NCI-H2196 treated with DMSO at 0.1 percent for 48 hours (cell line): ENCODE measurements around the gene PI4K2B.
"Not testable (repeated sequence)": the region's sequence is repeated elsewhere in the genome, so short reads cannot be mapped to it uniquely, and the experiment has no call there.

ENCODE experiments used
- DNase-seq: peaks from one replicate; lab custom pipeline; 2025; ENCODE audit not compliant: unreplicated experiment; lab: John Stamatoyannopoulos, UW

Gene PI4K2B

GRCh38 chr4:25302626-25303025 lies 68.8 kb downstream of the PI4K2B start:
- DNase-seq: no peak

GRCh38 chr4:25303578-25303977 lies 69.7 kb downstream of the PI4K2B start:
- DNase-seq: no peak

- DNase-seq: no peak
Measured at GRCh38 chr4:25306518-25307057, 72.8 kb downstream of the PI4K2B start.

GRCh38 chr4:25307596-25307995 lies 73.8 kb downstream of the PI4K2B start:
- DNase-seq: no peak

- no peak for DNase-seq
Measured at GRCh38 chr4:25308306-25308705, 74.5 kb downstream of the PI4K2B start.

- no peak for DNase-seq
Measured at GRCh38 chr4:25308761-25309160, 74.9 kb downstream of the PI4K2B start.

- DNase-seq: no peak
Measured at GRCh38 chr4:25310066-25310802, 76.4 kb downstream of the PI4K2B start.

GRCh38 chr4:25310803-25311166 lies 77.0 kb downstream of the PI4K2B start:
- DNase-seq: no peak

- peak; percentile 74 for DNase-seq
Measured at GRCh38 chr4:25312496-25313200, 78.8 kb downstream of the PI4K2B start, which contains the start of gene ZCCHC4. TSS of gene ZCCHC4 (plus strand) at chr4:25312774. CDS start at chr4:25312810, 36 bp downstream.

GRCh38 chr4:25313201-25313895 lies 79.5 kb downstream of the PI4K2B start:
- no peak for DNase-seq

GRCh38 chr4:25320336-25320735 lies 86.5 kb downstream of the PI4K2B start:
- DNase-seq: no peak

GRCh38 chr4:25320773-25321172 lies 86.9 kb downstream of the PI4K2B start:
- no peak for DNase-seq

GRCh38 chr4:25321703-25322102 lies 87.9 kb downstream of the PI4K2B start:
- no peak for DNase-seq

GRCh38 chr4:25328463-25328862 lies 94.6 kb downstream of the PI4K2B start:
- not testable (repeated sequence) for DNase-seq
